Vagina (tissue), 2 donors: Measurements from ENCODE around the gene LAMB2.

Experiments
- POLR2A ChIP-seq, 2 donors: fragments of 450-650 bp; IDR thresholded peaks; one replicate each; pipeline ENCODE4 v1.6.1; 2017; ENCODE audit warnings: antibody characterized with exemption in 2 of 2, mild to moderate bottlenecking in 2 of 2, moderate library complexity in 2 of 2
- POLR2AphosphoS5 ChIP-seq, 2 donors: sonication (generic); formaldehyde crosslinking; IDR thresholded peaks; one replicate each; pipeline ENCODE4 v1.9.0; 2017; ENCODE audit warnings: antibody characterized with exemption in 2 of 2, mild to moderate bottlenecking in 2 of 2, low read depth in 1 of 2; ENCODE audit not compliant: insufficient read depth in 1 of 2
- TF ChIP-seq, protein P1 (sequence below), 3 experiments: fragments of 450-650 bp in 2 of 3; fragments of 200-600 bp in 1 of 3; sonication (generic) in 1 of 3; IDR thresholded peaks; one replicate each; pipeline ENCODE4 v1.5.1; 2017 to 2019; ENCODE audit warnings: antibody characterized with exemption in 3 of 3, mild to moderate bottlenecking in 2 of 3, moderate library complexity in 2 of 3

DNA sequence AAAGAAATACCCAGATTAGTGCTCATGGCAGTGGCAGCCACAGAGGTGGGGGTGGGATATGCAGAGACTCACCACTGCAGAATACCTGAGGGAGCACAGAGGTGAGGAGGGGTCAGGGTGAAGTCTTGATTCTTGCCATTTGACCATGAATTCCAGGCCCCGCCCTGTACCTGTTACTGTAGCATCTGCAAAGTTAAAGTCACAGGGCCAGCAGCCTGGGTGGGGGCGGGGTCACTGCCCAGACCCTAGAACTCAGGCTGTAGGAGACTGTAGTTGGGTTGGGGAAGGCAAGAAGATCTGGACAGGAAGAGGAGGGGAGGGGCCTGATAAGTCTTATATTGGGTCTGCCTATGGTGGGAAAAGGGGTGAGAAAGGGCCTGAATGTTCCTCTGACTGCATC, 18.8 kb upstream of the LAMB2 start:
- TF ChIP-seq, protein P1, sequence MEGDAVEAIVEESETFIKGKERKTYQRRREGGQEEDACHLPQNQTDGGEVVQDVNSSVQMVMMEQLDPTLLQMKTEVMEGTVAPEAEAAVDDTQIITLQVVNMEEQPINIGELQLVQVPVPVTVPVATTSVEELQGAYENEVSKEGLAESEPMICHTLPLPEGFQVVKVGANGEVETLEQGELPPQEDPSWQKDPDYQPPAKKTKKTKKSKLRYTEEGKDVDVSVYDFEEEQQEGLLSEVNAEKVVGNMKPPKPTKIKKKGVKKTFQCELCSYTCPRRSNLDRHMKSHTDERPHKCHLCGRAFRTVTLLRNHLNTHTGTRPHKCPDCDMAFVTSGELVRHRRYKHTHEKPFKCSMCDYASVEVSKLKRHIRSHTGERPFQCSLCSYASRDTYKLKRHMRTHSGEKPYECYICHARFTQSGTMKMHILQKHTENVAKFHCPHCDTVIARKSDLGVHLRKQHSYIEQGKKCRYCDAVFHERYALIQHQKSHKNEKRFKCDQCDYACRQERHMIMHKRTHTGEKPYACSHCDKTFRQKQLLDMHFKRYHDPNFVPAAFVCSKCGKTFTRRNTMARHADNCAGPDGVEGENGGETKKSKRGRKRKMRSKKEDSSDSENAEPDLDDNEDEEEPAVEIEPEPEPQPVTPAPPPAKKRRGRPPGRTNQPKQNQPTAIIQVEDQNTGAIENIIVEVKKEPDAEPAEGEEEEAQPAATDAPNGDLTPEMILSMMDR (IDR thresholded peaks at IDR 0.05) = no peak
- no peak for TF ChIP-seq POLR2A (IDR thresholded peaks at IDR 0.05)
- no peak for TF ChIP-seq POLR2AphosphoS5 (IDR thresholded peaks at IDR 0.05; ENCODE audit: insufficient read depth in 1 of 2, low read depth in 1 of 2)
